GM12892 (cell line): ENCODE data around the gene CCDC148.

Source experiments
- POLR2A ChIP-seq: IDR thresholded peaks from 2 replicates; pipeline ENCODE4 v1.6.1; 2011; ENCODE audit warnings: low read depth, low read length, control low read depth
- POLR2AphosphoS5 ChIP-seq: IDR thresholded peaks from 2 replicates; pipeline ENCODE4 v1.6.1; 2011; ENCODE audit warnings: low read depth, low read length, control low read depth

DNA sequence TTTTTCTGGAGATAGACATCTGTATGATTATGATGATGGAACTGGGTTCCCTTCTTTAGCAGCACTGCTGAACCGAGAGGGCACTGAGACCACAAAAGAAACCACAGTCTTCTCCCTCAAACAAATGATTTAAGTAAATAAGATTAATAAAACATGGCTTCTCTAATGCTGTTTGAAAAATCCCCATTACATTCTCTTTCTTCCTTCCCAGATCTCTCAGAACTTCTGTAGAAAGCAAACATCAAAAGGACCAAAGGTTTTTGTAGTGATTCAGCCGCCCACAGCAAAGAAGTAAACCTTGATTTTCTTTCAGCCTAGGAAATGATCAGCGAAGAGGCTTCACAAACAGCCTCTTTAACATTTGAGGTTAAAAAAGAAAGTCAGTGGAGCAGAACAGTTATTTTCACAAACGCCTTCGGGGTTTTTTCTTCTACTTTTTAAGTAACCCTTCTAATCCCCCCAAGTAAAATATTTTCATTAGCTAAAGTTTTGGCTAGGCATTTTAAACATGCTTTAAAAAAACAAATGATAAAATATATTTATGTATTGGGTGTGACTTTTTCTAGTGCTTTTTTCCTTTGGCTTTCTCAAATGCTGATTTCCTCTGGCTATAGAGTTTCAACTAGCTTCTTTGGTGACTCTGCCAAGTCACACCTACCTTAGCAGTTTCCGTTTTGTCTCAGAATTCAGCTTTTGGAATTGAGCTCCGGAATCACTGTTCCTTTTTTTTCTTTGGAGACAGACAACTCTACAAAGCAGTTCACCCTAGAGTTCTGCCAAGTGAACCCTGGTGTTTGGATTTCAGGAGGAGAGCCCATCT is 265.3 kb downstream of the CCDC148 start:
- TF ChIP-seq POLR2A = no peak
- no peak for TF ChIP-seq POLR2AphosphoS5
